Measurements from ENCODE around the gene OR2Y1. TPM values are rescaled to one million over a fixed set of nuclear protein-coding genes. Genes with fewer than 3 reads are reported as not detected.
"Not testable (repeated sequence)": the region's sequence is repeated elsewhere in the genome, so short reads cannot be mapped to it uniquely, and the experiment has no call there.

OR2Y1 gene
- polyA plus RNA-seq, 1 donor from 2014 or later = not detected

GRCh38 chr5:180742727-180743126 lies 2.9 kb upstream of the OR2Y1 start:
- H2AFZ ChIP-seq (ENCODE audit: low read depth, low read length) = no peak overlapping the region
- no peaks in the 10 kb centered on the region for H3K36me3 ChIP-seq (ENCODE audit: insufficient read depth, low read length)

GRCh38 chr5:180740953-180741352 lies 1.1 kb upstream of the OR2Y1 start:
- H3K27me3 ChIP-seq (ENCODE audit: insufficient read depth, low read depth, low read length); H3K9me3 ChIP-seq (ENCODE audit: low read length): not testable (repeated sequence)

More at GRCh38 chr5:180742727-180743126, 2.9 kb upstream of the OR2Y1 start:
- no peak overlapping the region for H3K4me2 ChIP-seq (ENCODE audit: low read length)
- H3K27me3 ChIP-seq (ENCODE audit: insufficient read depth, low read depth, low read length) = no peaks in the 10 kb centered on the region
- H3K27ac ChIP-seq (ENCODE audit: low read length) = no peak overlapping the region
- H3K79me2 ChIP-seq (replicated peaks; ENCODE audit: insufficient read depth, low read length) = no peaks in the 10 kb centered on the region
- no peaks in the 10 kb centered on the region for H3K9me3 ChIP-seq (ENCODE audit: low read length)
- H4K20me1 ChIP-seq (ENCODE audit: insufficient read depth) = no peaks in the 10 kb centered on the region
- H3K4me3 ChIP-seq (ENCODE audit: low read length) = no peak overlapping the region
- no peaks in the 10 kb centered on the region for H3F3A ChIP-seq (ENCODE audit: insufficient read depth, low read length, poor library complexity, severe bottlenecking)
- H3K9me2 ChIP-seq (ENCODE audit: insufficient read depth, low read length) = no peaks in the 10 kb centered on the region
- TF ChIP-seq MXI1 (conservative IDR thresholded peaks at IDR 0.05; ENCODE audit: poor library complexity, severe bottlenecking) (no peak), POLR2AphosphoS5 (IDR thresholded peaks at IDR 0.05) (no peak), RAD21 (conservative IDR thresholded peaks at IDR 0.05) (no peak), TAF1 (IDR thresholded peaks at IDR 0.05; ENCODE audit: low read depth) (no peak), EP300 (conservative IDR thresholded peaks at IDR 0.05; ENCODE audit: poor library complexity, severe bottlenecking) (no peak), SMC3 (conservative IDR thresholded peaks at IDR 0.05; ENCODE audit: poor library complexity) (no peak), REST (IDR thresholded peaks at IDR 0.05; ENCODE audit: borderline replicate concordance) (no peak), CTCF (IDR thresholded peaks at IDR 0.05; ENCODE audit: poor library complexity, severe bottlenecking) (no peak), EZH2 (IDR thresholded peaks at IDR 0.05; ENCODE audit: borderline replicate concordance, insufficient read depth, low read length, poor library complexity, severe bottlenecking) (no peak)
- no peak overlapping the region for H3K9ac ChIP-seq (ENCODE audit: low read length)

GRCh38 chr5:180739271-180739670 lies 587 bp downstream of the OR2Y1 start:
- Histone ChIP-seq H2AFZ (ENCODE audit: low read depth, low read length) (no peak overlapping the region), H4K20me1 (ENCODE audit: insufficient read depth) (no peaks in the 10 kb centered on the region), H3K9me3 (ENCODE audit: low read length) (no peaks in the 10 kb centered on the region), H3K4me2 (ENCODE audit: low read length) (no peak overlapping the region), H3F3A (ENCODE audit: insufficient read depth, low read length, poor library complexity, severe bottlenecking) (no peaks in the 10 kb centered on the region), H3K9me2 (ENCODE audit: insufficient read depth, low read length) (no peaks in the 10 kb centered on the region), H3K27me3 (ENCODE audit: insufficient read depth, low read depth, low read length) (no peaks in the 10 kb centered on the region), H3K4me3 (ENCODE audit: low read length) (no peak overlapping the region), H3K79me2 (replicated peaks; ENCODE audit: insufficient read depth, low read length) (no peaks in the 10 kb centered on the region), H3K27ac (ENCODE audit: low read length) (no peak overlapping the region), H3K9ac (ENCODE audit: low read length) (no peak overlapping the region), H3K36me3 (ENCODE audit: insufficient read depth, low read length) (no peaks in the 10 kb centered on the region)
- TF ChIP-seq RAD21 (conservative IDR thresholded peaks at IDR 0.05) (no peak), POLR2AphosphoS5 (IDR thresholded peaks at IDR 0.05) (no peak), SMC3 (conservative IDR thresholded peaks at IDR 0.05; ENCODE audit: poor library complexity) (no peak), MXI1 (conservative IDR thresholded peaks at IDR 0.05; ENCODE audit: poor library complexity, severe bottlenecking) (no peak), EZH2 (IDR thresholded peaks at IDR 0.05; ENCODE audit: borderline replicate concordance, insufficient read depth, low read length, poor library complexity, severe bottlenecking) (no peak), TAF1 (IDR thresholded peaks at IDR 0.05; ENCODE audit: low read depth) (no peak), REST (IDR thresholded peaks at IDR 0.05; ENCODE audit: borderline replicate concordance) (no peak), EP300 (conservative IDR thresholded peaks at IDR 0.05; ENCODE audit: poor library complexity, severe bottlenecking) (no peak), CTCF (IDR thresholded peaks at IDR 0.05; ENCODE audit: poor library complexity, severe bottlenecking) (no peak)

More at GRCh38 chr5:180740953-180741352, 1.1 kb upstream of the OR2Y1 start:
- H3K36me3 ChIP-seq (ENCODE audit: insufficient read depth, low read length); H3F3A ChIP-seq (ENCODE audit: insufficient read depth, low read length, poor library complexity, severe bottlenecking); H4K20me1 ChIP-seq (ENCODE audit: insufficient read depth); H2AFZ ChIP-seq (ENCODE audit: low read depth, low read length); H3K9ac ChIP-seq (ENCODE audit: low read length); H3K27ac ChIP-seq (ENCODE audit: low read length); H3K4me3 ChIP-seq (ENCODE audit: low read length); H3K79me2 ChIP-seq (replicated peaks; ENCODE audit: insufficient read depth, low read length); H3K4me2 ChIP-seq (ENCODE audit: low read length); H3K9me2 ChIP-seq (ENCODE audit: insufficient read depth, low read length): not testable (repeated sequence)

Data from neural cell (in vitro differentiated cells).